ENCODE measurements around the gene GOLGA3. TPM values are rescaled to one million over a fixed set of nuclear protein-coding genes. Genes with fewer than 3 reads are reported as not detected.
"Not testable (repeated sequence)": the region's sequence is repeated elsewhere in the genome, so short reads cannot be mapped to it uniquely, and the experiment has no call there.

GOLGA3 gene
- total RNA-seq, 1 donor from 2014 or later = 50.6 TPM

DNA sequence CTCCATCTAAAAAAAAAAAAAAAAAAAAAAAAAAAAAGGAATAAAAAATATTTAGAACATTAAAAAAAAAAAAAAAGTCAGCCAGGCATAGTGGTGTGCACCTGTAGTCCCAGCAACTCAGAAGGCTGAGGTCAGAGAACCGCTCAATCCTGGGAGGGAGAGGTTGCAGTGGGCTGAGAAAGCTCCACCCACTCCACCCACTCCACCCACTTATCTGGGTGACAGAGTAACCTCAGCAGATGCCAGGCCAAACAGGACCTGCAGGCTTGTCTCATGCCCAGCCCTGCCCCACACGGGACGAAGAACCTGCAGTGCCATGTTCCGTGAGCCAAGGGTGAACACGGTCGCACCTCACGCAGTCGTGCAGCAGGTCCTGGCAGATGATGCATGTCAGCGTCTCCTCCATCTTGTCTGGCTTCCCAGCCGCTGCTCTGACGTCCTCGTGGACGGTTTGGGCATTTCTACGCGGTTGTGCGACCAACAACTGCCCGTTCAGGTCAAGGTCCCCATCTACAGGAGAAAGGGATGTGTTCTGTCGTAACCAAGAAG lies 30.1 kb upstream of the GOLGA3 start:
- DNase-seq = no peak
- TF ChIP-seq, protein P1, sequence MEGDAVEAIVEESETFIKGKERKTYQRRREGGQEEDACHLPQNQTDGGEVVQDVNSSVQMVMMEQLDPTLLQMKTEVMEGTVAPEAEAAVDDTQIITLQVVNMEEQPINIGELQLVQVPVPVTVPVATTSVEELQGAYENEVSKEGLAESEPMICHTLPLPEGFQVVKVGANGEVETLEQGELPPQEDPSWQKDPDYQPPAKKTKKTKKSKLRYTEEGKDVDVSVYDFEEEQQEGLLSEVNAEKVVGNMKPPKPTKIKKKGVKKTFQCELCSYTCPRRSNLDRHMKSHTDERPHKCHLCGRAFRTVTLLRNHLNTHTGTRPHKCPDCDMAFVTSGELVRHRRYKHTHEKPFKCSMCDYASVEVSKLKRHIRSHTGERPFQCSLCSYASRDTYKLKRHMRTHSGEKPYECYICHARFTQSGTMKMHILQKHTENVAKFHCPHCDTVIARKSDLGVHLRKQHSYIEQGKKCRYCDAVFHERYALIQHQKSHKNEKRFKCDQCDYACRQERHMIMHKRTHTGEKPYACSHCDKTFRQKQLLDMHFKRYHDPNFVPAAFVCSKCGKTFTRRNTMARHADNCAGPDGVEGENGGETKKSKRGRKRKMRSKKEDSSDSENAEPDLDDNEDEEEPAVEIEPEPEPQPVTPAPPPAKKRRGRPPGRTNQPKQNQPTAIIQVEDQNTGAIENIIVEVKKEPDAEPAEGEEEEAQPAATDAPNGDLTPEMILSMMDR (IDR thresholded peaks at IDR 0.05; ENCODE audit: partially characterized antibody, unreplicated experiment) = no peak
- peaks cover 6% of the 10 kb centered on the region for H3K27me3 Mint-ChIP-seq (ENCODE audit: unreplicated experiment)
- H3K4me1 Mint-ChIP-seq (ENCODE audit: low read depth, unreplicated experiment) = no peaks in the 10 kb centered on the region
- no peak overlapping the region for H3K4me3 Mint-ChIP-seq (ENCODE audit: unreplicated experiment)
- no peak overlapping the region for H3K27ac Mint-ChIP-seq (ENCODE audit: unreplicated experiment)
- peaks cover 2% of the 10 kb centered on the region for H3K9me3 Mint-ChIP-seq (ENCODE audit: unreplicated experiment)
- peaks cover 6% of the 10 kb centered on the region for H3K36me3 Mint-ChIP-seq (ENCODE audit: unreplicated experiment)

DNA sequence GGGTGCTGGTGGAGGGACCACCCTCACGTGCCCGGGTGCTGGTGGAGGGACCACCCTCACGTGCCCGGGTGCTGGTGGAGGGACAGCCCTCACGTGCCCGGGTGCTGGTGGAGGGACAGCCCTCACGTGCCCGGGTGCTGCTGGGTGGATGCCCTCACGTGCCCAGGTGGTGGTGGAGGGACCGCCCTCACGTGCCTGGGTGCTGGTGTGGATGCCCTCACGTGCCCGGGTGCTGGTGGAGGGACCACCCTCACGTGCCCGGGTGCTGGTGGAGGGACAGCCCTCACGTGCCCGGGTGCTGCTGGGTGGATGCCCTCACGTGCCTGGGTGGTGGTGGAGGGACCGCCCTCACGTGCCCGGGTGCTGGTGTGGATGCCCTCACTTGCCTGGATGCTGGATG lies 28.4 kb upstream of the GOLGA3 start:
- H3K9me3 Mint-ChIP-seq (ENCODE audit: unreplicated experiment); H3K27ac Mint-ChIP-seq (ENCODE audit: unreplicated experiment); H3K4me3 Mint-ChIP-seq (ENCODE audit: unreplicated experiment); H3K36me3 Mint-ChIP-seq (ENCODE audit: unreplicated experiment); H3K27me3 Mint-ChIP-seq (ENCODE audit: unreplicated experiment); H3K4me1 Mint-ChIP-seq (ENCODE audit: low read depth, unreplicated experiment); DNase-seq: not testable (repeated sequence)

DNA sequence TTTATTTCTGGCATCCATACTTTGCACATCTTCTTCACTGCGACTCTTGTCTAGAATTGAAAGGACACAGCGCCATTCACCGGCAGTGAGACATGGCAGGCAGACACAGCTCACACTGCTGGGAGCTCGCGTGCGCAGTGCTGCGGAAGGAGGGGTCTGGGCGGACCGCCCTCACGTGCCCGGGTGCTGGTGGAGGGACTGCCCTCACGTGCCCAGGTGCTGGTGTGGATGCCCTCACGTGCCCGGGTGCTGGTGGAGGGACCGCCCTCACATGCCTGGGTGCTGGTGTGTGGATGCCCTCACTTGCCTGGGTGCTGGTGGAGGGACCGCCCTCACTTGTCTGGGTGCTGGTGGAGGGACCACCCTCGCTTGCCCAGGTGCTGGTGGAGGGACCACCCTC lies 27.9 kb upstream of the GOLGA3 start:
- Mint-ChIP-seq H3K27ac (ENCODE audit: unreplicated experiment) (no peak overlapping the region), H3K4me1 (ENCODE audit: low read depth, unreplicated experiment) (no peaks in the 10 kb centered on the region), H3K36me3 (ENCODE audit: unreplicated experiment) (peaks cover 6% of the 10 kb centered on the region), H3K9me3 (ENCODE audit: unreplicated experiment) (peaks cover 2% of the 10 kb centered on the region), H3K27me3 (ENCODE audit: unreplicated experiment) (peaks cover 6% of the 10 kb centered on the region), H3K4me3 (ENCODE audit: unreplicated experiment) (no peak overlapping the region)
- TF ChIP-seq, protein P1 (IDR thresholded peaks at IDR 0.05; ENCODE audit: partially characterized antibody, unreplicated experiment) = no peak
- DNase-seq = no peak

DNA sequence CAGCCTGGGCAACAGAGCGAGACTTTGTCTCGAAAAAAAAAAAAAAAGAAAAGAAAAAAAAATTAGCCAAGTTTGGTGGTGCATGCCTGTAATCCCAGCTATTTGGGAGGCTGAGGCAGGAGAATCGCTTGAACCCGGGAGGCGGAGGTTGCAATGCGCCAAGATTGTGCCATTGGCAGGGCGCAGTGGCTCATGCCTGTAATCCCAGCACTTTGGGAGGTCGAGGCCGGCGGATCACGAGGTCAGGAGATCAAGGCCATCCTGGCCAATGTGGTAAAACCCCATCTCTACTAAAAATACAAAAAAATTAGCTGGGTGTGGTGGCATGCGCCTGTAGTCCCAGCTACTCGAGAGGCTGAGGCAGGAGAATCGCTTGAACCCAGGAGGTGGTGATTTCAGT lies 26.5 kb upstream of the GOLGA3 start:
- H3K36me3 Mint-ChIP-seq (ENCODE audit: unreplicated experiment); DNase-seq; H3K4me1 Mint-ChIP-seq (ENCODE audit: low read depth, unreplicated experiment): not testable (repeated sequence)

DNA sequence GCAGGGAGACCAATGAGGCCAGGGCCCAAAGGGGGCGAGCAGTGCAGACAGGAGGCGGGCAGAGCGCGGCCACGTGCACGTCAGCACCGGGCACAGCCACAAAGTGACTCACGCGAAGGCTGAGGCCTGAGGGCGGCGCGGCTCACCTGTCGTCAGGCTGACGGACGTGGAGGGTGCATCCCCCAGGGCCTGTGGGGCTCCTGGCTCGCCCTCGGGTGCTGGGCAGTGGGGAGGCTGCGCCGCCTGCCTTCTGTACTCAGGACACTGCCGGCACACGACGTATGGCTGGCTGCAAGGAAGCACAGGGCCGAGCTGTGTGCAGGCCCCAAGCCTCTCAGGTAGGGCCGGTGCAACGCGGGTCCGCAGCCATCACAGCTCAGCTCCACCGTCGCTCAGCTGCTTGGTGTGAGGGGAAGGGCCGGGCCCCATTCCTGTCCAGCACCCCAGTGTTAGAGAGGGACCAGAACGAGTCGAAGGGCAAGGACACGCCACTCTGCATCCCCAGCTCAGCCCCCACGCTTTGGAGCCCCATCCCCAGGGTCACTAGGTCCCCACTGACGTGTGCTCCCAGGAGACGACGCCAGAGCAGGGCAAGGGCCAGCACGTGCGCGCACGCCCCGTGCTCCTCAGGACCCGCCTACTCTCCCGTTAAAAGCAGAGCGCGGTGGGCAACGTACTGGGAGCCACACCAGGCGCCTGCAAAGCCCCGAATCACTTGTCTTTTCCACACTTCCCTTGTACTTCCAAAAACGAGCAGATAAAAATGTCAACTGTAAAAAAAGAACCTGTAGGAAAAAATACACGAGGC lies 24.8 kb upstream of the GOLGA3 start:
- Mint-ChIP-seq H3K36me3 (ENCODE audit: unreplicated experiment) (peaks cover 6% of the 10 kb centered on the region), H3K4me3 (ENCODE audit: unreplicated experiment) (no peak overlapping the region), H3K4me1 (ENCODE audit: low read depth, unreplicated experiment) (no peaks in the 10 kb centered on the region), H3K27ac (ENCODE audit: unreplicated experiment) (no peak overlapping the region), H3K9me3 (ENCODE audit: unreplicated experiment) (peaks cover 2% of the 10 kb centered on the region), H3K27me3 (ENCODE audit: unreplicated experiment) (peaks cover 3% of the 10 kb centered on the region)
- TF ChIP-seq, protein P1 (IDR thresholded peaks at IDR 0.05; ENCODE audit: partially characterized antibody, unreplicated experiment) = no peak
- DNase-seq = no peak

More for the DNA sequence above, 26.5 kb upstream of the GOLGA3 start:
- not testable (repeated sequence) for H3K27ac Mint-ChIP-seq (ENCODE audit: unreplicated experiment); H3K9me3 Mint-ChIP-seq (ENCODE audit: unreplicated experiment); H3K4me3 Mint-ChIP-seq (ENCODE audit: unreplicated experiment); H3K27me3 Mint-ChIP-seq (ENCODE audit: unreplicated experiment)

DNA sequence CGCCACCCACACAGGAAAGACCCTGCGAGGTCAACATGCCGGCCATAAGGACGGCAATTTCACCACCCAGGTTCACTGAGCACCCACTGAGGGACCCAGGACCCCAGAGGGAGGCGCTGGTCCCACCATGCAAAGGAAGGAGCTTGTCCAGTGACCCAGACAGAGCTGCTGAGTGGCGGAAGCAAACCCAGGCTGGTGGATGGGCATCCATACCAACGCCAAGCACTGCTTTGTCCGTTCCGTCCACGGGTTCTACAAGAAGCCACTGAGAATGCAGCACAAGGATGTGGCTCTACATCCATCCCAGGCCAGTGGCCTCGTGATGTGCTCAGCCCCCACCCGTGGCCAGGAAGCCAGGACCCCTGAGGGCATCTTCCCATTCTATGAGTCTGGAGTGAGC lies 23.8 kb upstream of the GOLGA3 start:
- no peak overlapping the region for H3K4me3 Mint-ChIP-seq (ENCODE audit: unreplicated experiment)
- H3K36me3 Mint-ChIP-seq (ENCODE audit: unreplicated experiment) = peaks cover 6% of the 10 kb centered on the region
- no peak overlapping the region for H3K27ac Mint-ChIP-seq (ENCODE audit: unreplicated experiment)
- no peak for DNase-seq
- TF ChIP-seq, protein P1 (IDR thresholded peaks at IDR 0.05; ENCODE audit: partially characterized antibody, unreplicated experiment) = no peak
- H3K4me1 Mint-ChIP-seq (ENCODE audit: low read depth, unreplicated experiment) = no peaks in the 10 kb centered on the region
- peaks cover 3% of the 10 kb centered on the region for H3K27me3 Mint-ChIP-seq (ENCODE audit: unreplicated experiment)
- H3K9me3 Mint-ChIP-seq (ENCODE audit: unreplicated experiment) = peaks cover 2% of the 10 kb centered on the region

All from glutamatergic neuron (in vitro differentiated cells).